HG03066 (cell line): ENCODE results near the gene HIRA.
"Not testable (repeated sequence)": the region's sequence is repeated elsewhere in the genome, so short reads cannot be mapped to it uniquely, and the experiment has no call there.

Source experiments
- ATAC-seq: cut with Tn5 transposase; IDR thresholded peaks from one replicate; pipeline ENCODE4 v1.9.1; 2021; ENCODE audit warnings: low read depth; ENCODE audit not compliant: unreplicated experiment

The HIRA gene

GRCh38 chr22:19443544-19444211, 12.1 kb upstream of the HIRA start:
- ATAC-seq = no peak

GRCh38 chr22:19442166-19442565, 10.6 kb upstream of the HIRA start:
- no peak for ATAC-seq

GRCh38 chr22:19440411-19441195, 9.1 kb upstream of the HIRA start:
- no peak for ATAC-seq

GRCh38 chr22:19438298-19438697, 6.8 kb upstream of the HIRA start:
- no peak for ATAC-seq

- not testable (repeated sequence) for ATAC-seq
Observed at GRCh38 chr22:19436444-19437161, 5.1 kb upstream of the HIRA start.

- ATAC-seq = no peak
Observed at GRCh38 chr22:19434829-19435580, 3.5 kb upstream of the HIRA start.

- no peak for ATAC-seq
Observed at GRCh38 chr22:19434401-19434800, 2.9 kb upstream of the HIRA start.

GRCh38 chr22:19432133-19432851, 759 bp upstream of the HIRA start, which contains the start of gene MRPL40:
Gene MRPL40 (plus strand): TSS chr22:19432545. CDS start chr22:19432555, 10 bp downstream.
- ATAC-seq = peak; percentile 75

- ATAC-seq = peak; percentile 4
Observed at GRCh38 chr22:19430890-19431541, 517 bp downstream of the HIRA start.

GRCh38 chr22:19429950-19430889, 1.3 kb downstream of the HIRA start:
- no peak for ATAC-seq

GRCh38 chr22:19424186-19424500, 7.4 kb downstream of the HIRA start:
- no peak for ATAC-seq

GRCh38 chr22:19422440-19423301, 8.9 kb downstream of the HIRA start:
- ATAC-seq = no peak

GRCh38 chr22:19420321-19420720, 11.2 kb downstream of the HIRA start:
- no peak for ATAC-seq

- ATAC-seq = no peak
Observed at GRCh38 chr22:19419464-19420178, 11.9 kb downstream of the HIRA start.

GRCh38 chr22:19419086-19419463, 12.5 kb downstream of the HIRA start:
- no peak for ATAC-seq

GRCh38 chr22:19412923-19413322, 18.6 kb downstream of the HIRA start:
- no peak for ATAC-seq

GRCh38 chr22:19412478-19412877, 19.1 kb downstream of the HIRA start:
- no peak for ATAC-seq
